Chondrocyte (in vitro differentiated cells): ENCODE data around the gene LMNA. TPM values are rescaled to one million over a fixed set of nuclear protein-coding genes. Genes with fewer than 3 reads are reported as not detected.
"Not testable (repeated sequence)": the region's sequence is repeated elsewhere in the genome, so short reads cannot be mapped to it uniquely, and the experiment has no call there.

Experiments used
- DNase-seq: peaks from one replicate; pipeline ENCODE4 v3.0.0; 2021; ENCODE audit warnings: mixed read lengths, low spot score
- H3K27ac Mint-ChIP-seq: one replicate; pipeline ENCODE4 v1.8.0; 2021; ENCODE audit warnings: mild to moderate bottlenecking, moderate library complexity, mixed read lengths; ENCODE audit not compliant: unreplicated experiment
- H3K27me3 Mint-ChIP-seq: 2 replicates; pipeline ENCODE4 v1.8.0; 2021; ENCODE audit warnings: low read depth, mixed read lengths
- H3K36me3 Mint-ChIP-seq: 2 replicates; pipeline ENCODE4 v1.8.0; 2021; ENCODE audit warnings: low read depth, mixed read lengths
- H3K4me1 Mint-ChIP-seq: 2 replicates; pipeline ENCODE4 v1.8.0; 2021; ENCODE audit warnings: low read depth, mild to moderate bottlenecking, mixed read lengths
- H3K4me3 Mint-ChIP-seq: one replicate; pipeline ENCODE4 v1.8.0; 2021; ENCODE audit warnings: mild to moderate bottlenecking, moderate library complexity, mixed read lengths; ENCODE audit not compliant: unreplicated experiment
- H3K9me3 Mint-ChIP-seq: 2 replicates; pipeline ENCODE4 v1.8.0; 2021; ENCODE audit warnings: low read depth, mixed read lengths
- total RNA-seq: library from RNA; stranded (reverse); gene quantifications from 3 replicates; pipeline ENCODE4 v1.2.1, GENCODE V29; 2021
- TF ChIP-seq, protein P1 (sequence below): fragments of 200-600 bp; sonication (generic); IDR thresholded peaks from 2 replicates; pipeline ENCODE4 v1.5.0; 2021; ENCODE audit warnings: antibody characterized with exemption, mild to moderate bottlenecking, moderate library complexity

The LMNA gene
- total RNA-seq, 1 donor from 2014 or later, result 675 TPM

- H3K27ac Mint-ChIP-seq, result no peak overlapping the region
- TF ChIP-seq, protein P1, sequence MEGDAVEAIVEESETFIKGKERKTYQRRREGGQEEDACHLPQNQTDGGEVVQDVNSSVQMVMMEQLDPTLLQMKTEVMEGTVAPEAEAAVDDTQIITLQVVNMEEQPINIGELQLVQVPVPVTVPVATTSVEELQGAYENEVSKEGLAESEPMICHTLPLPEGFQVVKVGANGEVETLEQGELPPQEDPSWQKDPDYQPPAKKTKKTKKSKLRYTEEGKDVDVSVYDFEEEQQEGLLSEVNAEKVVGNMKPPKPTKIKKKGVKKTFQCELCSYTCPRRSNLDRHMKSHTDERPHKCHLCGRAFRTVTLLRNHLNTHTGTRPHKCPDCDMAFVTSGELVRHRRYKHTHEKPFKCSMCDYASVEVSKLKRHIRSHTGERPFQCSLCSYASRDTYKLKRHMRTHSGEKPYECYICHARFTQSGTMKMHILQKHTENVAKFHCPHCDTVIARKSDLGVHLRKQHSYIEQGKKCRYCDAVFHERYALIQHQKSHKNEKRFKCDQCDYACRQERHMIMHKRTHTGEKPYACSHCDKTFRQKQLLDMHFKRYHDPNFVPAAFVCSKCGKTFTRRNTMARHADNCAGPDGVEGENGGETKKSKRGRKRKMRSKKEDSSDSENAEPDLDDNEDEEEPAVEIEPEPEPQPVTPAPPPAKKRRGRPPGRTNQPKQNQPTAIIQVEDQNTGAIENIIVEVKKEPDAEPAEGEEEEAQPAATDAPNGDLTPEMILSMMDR, result no peak
- no peaks in the 10 kb centered on the region for H3K4me1 Mint-ChIP-seq
- H3K4me3 Mint-ChIP-seq, result no peak overlapping the region
- no peaks in the 10 kb centered on the region for H3K9me3 Mint-ChIP-seq
- H3K27me3 Mint-ChIP-seq, result no peaks in the 10 kb centered on the region
- DNase-seq, result no peak
- peaks cover 12% of the 10 kb centered on the region for H3K36me3 Mint-ChIP-seq
Observed at GRCh38 chr1:156180471-156180870, 66.0 kb downstream of the LMNA start.

- not testable (repeated sequence) for H3K27ac Mint-ChIP-seq
Observed at GRCh38 chr1:156181391-156181924, 66.9 kb downstream of the LMNA start.

DNA sequence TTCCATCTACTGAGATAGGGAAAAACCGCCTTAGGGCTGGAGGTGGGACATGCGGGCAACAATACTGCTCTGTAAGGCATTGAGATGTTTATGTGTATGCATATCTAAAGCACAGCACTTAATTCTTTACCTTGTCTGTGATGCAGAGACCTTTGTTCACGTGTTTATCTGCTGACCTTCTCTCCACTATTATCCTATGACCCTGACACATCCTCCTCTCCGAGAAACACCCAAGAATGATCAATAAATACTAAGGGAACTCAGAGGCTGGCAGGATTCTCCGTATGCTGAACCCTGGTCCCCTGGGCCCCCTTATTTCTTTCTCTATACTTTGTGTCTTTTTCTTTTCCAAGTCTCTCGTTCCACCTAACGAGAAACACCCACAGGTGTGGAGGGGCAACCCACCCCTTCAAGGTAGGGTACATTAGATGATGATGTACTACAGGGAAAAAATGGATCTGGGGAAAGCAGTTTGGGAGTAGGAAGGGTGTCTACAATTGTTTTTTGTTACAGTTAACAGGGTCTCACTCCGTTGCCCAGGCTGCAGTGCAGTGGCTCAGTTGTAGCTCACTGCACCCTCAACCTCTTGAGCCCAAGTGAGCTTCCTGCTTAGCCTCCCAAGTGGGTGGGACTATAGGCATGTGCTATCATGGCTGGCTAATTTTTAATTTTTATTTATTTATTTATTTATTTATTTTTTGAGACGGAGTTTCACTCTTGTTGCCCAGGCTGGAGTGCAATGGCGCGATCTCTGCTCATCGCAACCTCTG, 67.7 kb downstream of the LMNA start:
- not testable (repeated sequence) for DNase-seq, H3K4me3 Mint-ChIP-seq, H3K9me3 Mint-ChIP-seq, H3K4me1 Mint-ChIP-seq, H3K27ac Mint-ChIP-seq, H3K27me3 Mint-ChIP-seq, H3K36me3 Mint-ChIP-seq

More at GRCh38 chr1:156181391-156181924, 66.9 kb downstream of the LMNA start:
- H3K36me3 Mint-ChIP-seq, H3K4me3 Mint-ChIP-seq, H3K27me3 Mint-ChIP-seq, DNase-seq, H3K9me3 Mint-ChIP-seq, H3K4me1 Mint-ChIP-seq: not testable (repeated sequence)

GRCh38 chr1:156186347-156187177, 72.1 kb downstream of the LMNA start:
- H3K27ac Mint-ChIP-seq, H3K36me3 Mint-ChIP-seq, H3K9me3 Mint-ChIP-seq, DNase-seq, H3K4me3 Mint-ChIP-seq, H3K27me3 Mint-ChIP-seq, H3K4me1 Mint-ChIP-seq: not testable (repeated sequence)

Other genes starting within 250 kb of the LMNA start
- 39.8 to 52.2 TPM (median 51.4 TPM) in 3 replicates for gene RIT1, start 203.4 kb upstream of the LMNA start, total RNA-seq
- gene KHDC4, start 180.3 kb upstream of the LMNA start, total RNA-seq, result 32.3 to 43.2 TPM (median 35.2 TPM) in 3 replicates
- gene RXFP4, start 173.1 kb upstream of the LMNA start, total RNA-seq, result not detected in 3 replicates
- gene ARHGEF2, start 136.2 kb upstream of the LMNA start, total RNA-seq, result 50.0 to 214 TPM (median 203 TPM) in 3 replicates
- 233 to 257 TPM (median 238 TPM) in 3 replicates for gene SSR2, start 93.8 kb upstream of the LMNA start, total RNA-seq
- gene UBQLN4, start 60.9 kb upstream of the LMNA start, total RNA-seq, result 29.3 to 32.9 TPM (median 30.2 TPM) in 3 replicates
- 55.0 to 58.8 TPM (median 56.6 TPM) in 3 replicates for gene LAMTOR2, start 59.9 kb upstream of the LMNA start, total RNA-seq
- gene RAB25, start 53.6 kb upstream of the LMNA start, total RNA-seq, result not detected in 3 replicates
- 11.7 to 12.7 TPM (median 12.0 TPM) in 3 replicates for gene MEX3A, start 32.2 kb upstream of the LMNA start, total RNA-seq
- 1.6 to 2.5 TPM (median 2.0 TPM) in 3 replicates for gene SEMA4A, start 38.9 kb downstream of the LMNA start, total RNA-seq
- gene SLC25A44, start 79.4 kb downstream of the LMNA start, total RNA-seq, result 13.4 to 17.5 TPM (median 17.2 TPM) in 3 replicates
- 35.8 to 40.5 TPM (median 38.6 TPM) in 3 replicates for gene PMF1, start 98.3 kb downstream of the LMNA start, total RNA-seq
- gene BGLAP, start 127.5 kb downstream of the LMNA start, total RNA-seq, result 0.82 TPM in 1 of 3 replicates, not detected in the others
- gene PAQR6, start 133.3 kb downstream of the LMNA start, total RNA-seq, result 4.9 to 6.9 TPM (median 4.9 TPM) in 3 replicates
- gene SMG5, start 168.1 kb downstream of the LMNA start, total RNA-seq, result 65.9 to 76.1 TPM (median 73.5 TPM) in 3 replicates
- 1.7 to 3.1 TPM (median 2.5 TPM) in 3 replicates for gene TMEM79, start 169.6 kb downstream of the LMNA start, total RNA-seq
- 68.1 to 76.9 TPM (median 71.4 TPM) in 3 replicates for gene GLMP, start 181.0 kb downstream of the LMNA start, total RNA-seq
- gene VHLL, start 184.6 kb downstream of the LMNA start, total RNA-seq, result not detected in 3 replicates
- 159 to 204 TPM (median 161 TPM) in 3 replicates for gene CCT3, start 223.6 kb downstream of the LMNA start, total RNA-seq
- not detected in 3 replicates for gene TSACC, start 223.8 kb downstream of the LMNA start, total RNA-seq